Karpas-422 (cell line): Measurements from ENCODE around the gene AP3S2. TPM values are rescaled to one million over a fixed set of nuclear protein-coding genes. Genes with fewer than 3 reads are reported as not detected.
"Not testable (repeated sequence)": the region's sequence is repeated elsewhere in the genome, so short reads cannot be mapped to it uniquely, and the experiment has no call there.

Experiments used
- DNase-seq: peaks from one replicate; pipeline ENCODE4 v3.0.0-alpha.2; 2015
- H2AFZ ChIP-seq: fragments of 200-600 bp; sonication (generic); 2 replicates; pipeline ENCODE4 v1.6.1; 2014; ENCODE audit warnings: antibody characterized with exemption, low read length, mixed read lengths
- H3K27ac ChIP-seq: fragments of 200-600 bp; sonication (generic); 2 replicates; pipeline ENCODE4 v1.5.1; 2014; ENCODE audit warnings: mild to moderate bottlenecking, low read length, moderate library complexity
- H3K27me3 ChIP-seq: fragments of 200-600 bp; sonication (generic); 2 replicates; pipeline ENCODE4 v1.6.1; 2014; ENCODE audit warnings: low read length, mixed read lengths
- H3K36me3 ChIP-seq: fragments of 200-600 bp; sonication (generic); 2 replicates; pipeline ENCODE4 v1.6.1; 2014; ENCODE audit warnings: low read length, mixed read lengths; ENCODE audit not compliant: insufficient read depth
- H3K4me1 ChIP-seq: fragments of 200-600 bp; sonication (generic); 2 replicates; pipeline ENCODE4 v1.6.1; 2014; ENCODE audit warnings: mild to moderate bottlenecking, low read length, mixed read lengths
- H3K4me2 ChIP-seq: fragments of 200-600 bp; sonication (generic); 2 replicates; pipeline ENCODE4 v1.6.1; 2014; ENCODE audit warnings: low read length, low read depth, mild to moderate bottlenecking; ENCODE audit not compliant: poor library complexity, severe bottlenecking
- H3K4me3 ChIP-seq: fragments of 200-600 bp; sonication (generic); 2 replicates; pipeline ENCODE4 v1.5.1; 2014; ENCODE audit warnings: mild to moderate bottlenecking, antibody characterized with exemption, low read length, mixed read lengths
- H3K79me2 ChIP-seq: fragments of 200-600 bp; sonication (generic); 2 replicates; pipeline ENCODE4 v1.6.1; 2014; ENCODE audit warnings: mild to moderate bottlenecking, low read length, mixed read lengths
- H3K9ac ChIP-seq: fragments of 200-600 bp; sonication (generic); 2 replicates; pipeline ENCODE4 v1.6.0; 2014; ENCODE audit warnings: low read length
- H3K9me2 ChIP-seq: fragments of 200-600 bp; sonication (generic), shearing (Covaris generic); replicated peaks from 2 replicates; pipeline ENCODE4 v1.6.0; 2014; ENCODE audit warnings: mild to moderate bottlenecking, low read length, moderate library complexity; ENCODE audit not compliant: insufficient read depth
- H3K9me3 ChIP-seq: fragments of 300-700, 200-600 bp; sonication (generic); 2 replicates; pipeline ENCODE4 v1.6.1; 2014; ENCODE audit warnings: low read length, mixed read lengths
- H4K20me1 ChIP-seq: fragments of 200-600 bp; sonication (generic); 2 replicates; pipeline ENCODE4 v1.6.1; 2014; ENCODE audit warnings: mild to moderate bottlenecking, antibody characterized with exemption, low read length, low read depth; ENCODE audit not compliant: insufficient read depth
- total RNA-seq: library from RNA; depleted of rRNA; stranded (reverse); fragments of >200 nt; shearing (Covaris generic); gene quantifications from 2 replicates; pipeline ENCODE4 v1.2.3, GENCODE V29; 2014; ENCODE audit warnings: low replicate concordance

Gene AP3S2
- total RNA-seq, 1 experiment from 2014 or later = 29.3 TPM

DNA sequence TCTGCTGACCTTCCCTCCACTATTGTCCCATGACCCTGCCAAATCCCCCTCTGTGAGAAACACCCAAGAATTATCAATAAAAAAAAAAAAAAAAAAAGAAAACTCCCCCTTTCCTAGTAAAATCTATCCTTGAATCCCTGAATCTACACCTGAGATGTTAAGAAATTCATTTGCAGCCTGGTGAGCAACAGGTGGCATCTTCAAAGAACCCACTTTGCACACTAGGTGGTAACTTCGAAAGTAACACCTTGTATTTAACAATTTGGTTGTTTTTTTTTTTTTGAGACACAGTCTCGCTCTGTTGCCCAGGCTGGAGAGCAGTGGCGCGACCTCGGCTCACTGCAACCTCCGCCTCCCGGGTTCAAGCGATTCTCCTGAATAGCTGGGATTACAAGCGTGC is 24.3 kb downstream of the AP3S2 start:
- not testable (repeated sequence) for H3K27me3 ChIP-seq, DNase-seq, H3K9me3 ChIP-seq, H4K20me1 ChIP-seq, H3K4me1 ChIP-seq, H3K4me2 ChIP-seq, H3K4me3 ChIP-seq, H3K79me2 ChIP-seq, H3K9me2 ChIP-seq, H3K9ac ChIP-seq, H2AFZ ChIP-seq, H3K27ac ChIP-seq
- peaks cover 24% of the 10 kb centered on the region for H3K36me3 ChIP-seq

DNA sequence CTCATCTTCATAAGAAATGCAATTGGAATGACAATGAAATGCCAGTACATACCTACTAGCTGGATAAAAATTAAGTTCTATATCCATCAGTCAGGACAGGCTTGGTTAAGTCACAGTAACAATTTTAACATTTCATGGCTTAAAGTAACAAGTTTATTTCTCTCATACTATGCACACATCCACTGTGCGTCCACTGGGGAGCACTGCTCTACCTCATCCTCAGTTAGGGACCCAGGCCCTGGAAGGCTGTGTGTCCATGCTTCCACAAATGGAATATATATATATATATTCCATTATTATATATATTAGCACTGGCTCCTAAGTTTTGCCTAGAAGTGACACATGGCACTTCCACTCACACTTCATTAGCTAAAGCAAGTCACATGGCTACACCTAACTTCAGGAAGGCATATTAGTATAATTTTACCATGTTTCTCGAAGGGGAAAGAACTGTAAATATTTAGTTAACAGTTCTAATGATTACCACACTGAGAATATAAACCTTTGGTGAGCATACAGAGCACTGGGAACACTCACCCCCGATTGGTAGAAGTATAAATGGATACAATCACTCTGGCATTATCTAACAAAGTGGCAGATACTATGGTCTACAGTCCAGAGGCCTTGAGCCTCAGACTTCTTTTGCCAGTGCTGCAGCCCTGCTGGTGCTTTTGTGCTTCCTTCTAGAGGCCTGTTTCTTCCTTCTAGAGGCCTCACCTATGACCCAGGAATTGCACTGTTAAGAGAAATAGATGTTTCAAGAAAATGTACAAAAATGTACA is 28.6 kb downstream of the AP3S2 start:
- Histone ChIP-seq H3K4me2 (no peak overlapping the region), H3K9me3 (no peaks in the 10 kb centered on the region), H2AFZ (no peak overlapping the region), H3K9me2 (no peaks in the 10 kb centered on the region), H3K4me1 (no peaks in the 10 kb centered on the region), H3K27me3 (no peaks in the 10 kb centered on the region), H3K36me3 (peaks cover 3% of the 10 kb centered on the region; the same call in 1 of the 2 replicates), H3K79me2 (no peaks in the 10 kb centered on the region), H3K4me3 (no peak overlapping the region), H3K9ac (no peak overlapping the region), H4K20me1 (no peaks in the 10 kb centered on the region), H3K27ac (no peak overlapping the region)
- DNase-seq = no peak

DNA sequence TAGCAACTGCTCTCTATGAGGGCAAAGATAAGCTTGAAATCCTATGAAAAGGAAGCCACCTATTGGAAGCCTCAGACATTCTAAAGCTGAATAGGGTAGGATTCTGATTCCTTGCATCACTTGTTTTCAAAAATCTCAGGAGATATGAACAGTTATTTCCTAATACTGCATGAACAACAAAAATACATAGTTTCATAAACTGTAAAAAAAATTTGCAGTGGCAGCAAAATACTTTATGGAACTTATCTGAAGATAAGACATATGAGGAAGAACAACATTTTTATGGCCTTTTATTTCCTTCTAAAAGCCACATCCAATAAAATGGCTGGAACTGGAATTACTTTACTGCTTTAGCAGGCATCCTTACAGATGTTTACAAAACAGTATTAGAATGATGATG is 29.9 kb downstream of the AP3S2 start:
- no peak overlapping the region for H3K4me2 ChIP-seq
- no peaks in the 10 kb centered on the region for H4K20me1 ChIP-seq
- no peak overlapping the region for H3K4me3 ChIP-seq
- no peak overlapping the region for H2AFZ ChIP-seq
- H3K4me1 ChIP-seq = no peaks in the 10 kb centered on the region
- H3K27me3 ChIP-seq = no peaks in the 10 kb centered on the region
- no peaks in the 10 kb centered on the region for H3K79me2 ChIP-seq
- H3K27ac ChIP-seq = no peak overlapping the region
- no peak for DNase-seq
- H3K9me3 ChIP-seq = no peaks in the 10 kb centered on the region
- no peaks in the 10 kb centered on the region for H3K9me2 ChIP-seq
- no peaks in the 10 kb centered on the region for H3K36me3 ChIP-seq
- H3K9ac ChIP-seq = no peak overlapping the region

DNA sequence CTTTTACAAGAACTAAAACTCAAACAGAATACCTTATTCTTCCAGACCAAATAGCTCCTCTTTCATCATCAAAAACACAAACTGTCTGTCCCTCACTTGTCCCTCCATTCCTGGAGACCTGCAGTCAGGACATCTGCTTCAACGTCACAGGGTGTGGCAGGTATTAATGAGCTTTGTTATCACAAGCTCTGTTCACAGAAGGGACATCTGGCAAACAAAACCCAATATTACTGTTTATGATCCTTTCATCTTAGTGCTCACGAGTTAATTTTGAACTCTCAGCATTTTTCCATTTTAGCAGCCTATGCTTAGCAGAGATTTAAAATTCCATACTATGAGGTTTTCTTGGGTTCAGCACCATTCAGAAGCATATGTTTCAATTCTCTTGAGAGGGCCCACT is 32.9 kb downstream of the AP3S2 start:
- H3K4me1 ChIP-seq = peaks cover 5% of the 10 kb centered on the region
- peaks cover 5% of the 10 kb centered on the region; the same call in 1 of the 2 replicates for H3K36me3 ChIP-seq
- H3K27ac ChIP-seq = no peak overlapping the region
- no peaks in the 10 kb centered on the region for H3K9me3 ChIP-seq
- H3K9ac ChIP-seq = no peak overlapping the region
- DNase-seq = no peak
- no peak overlapping the region for H3K4me3 ChIP-seq
- no peaks in the 10 kb centered on the region for H4K20me1 ChIP-seq
- no peaks in the 10 kb centered on the region for H3K9me2 ChIP-seq
- no peaks in the 10 kb centered on the region for H3K27me3 ChIP-seq
- H2AFZ ChIP-seq = no peak overlapping the region
- H3K4me2 ChIP-seq = no peak overlapping the region
- 0 out of 2 replicates have a peak, but pooled peaks cover 3% of the 10 kb centered on the region for H3K79me2 ChIP-seq

DNA sequence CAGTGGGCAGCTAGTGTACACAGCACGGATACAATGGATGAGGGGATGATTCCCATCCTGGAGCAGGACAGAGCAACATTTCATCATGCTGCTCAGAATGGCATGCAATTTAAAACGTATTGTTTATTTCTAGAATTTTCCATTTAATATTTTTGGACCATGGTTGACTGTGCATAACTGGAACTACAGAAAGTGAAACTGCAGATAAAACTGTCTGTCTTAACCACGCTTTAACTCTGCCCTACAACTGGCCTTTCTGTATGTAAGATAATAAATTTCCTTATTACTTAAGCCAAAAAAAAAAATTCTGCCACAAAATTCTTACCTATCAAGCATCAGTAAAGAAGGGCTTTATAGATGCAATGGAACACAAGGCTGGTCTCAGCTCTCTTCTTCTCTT is 33.4 kb downstream of the AP3S2 start:
- no peak overlapping the region for H3K9ac ChIP-seq
- no peak for DNase-seq
- H3K9me3 ChIP-seq = no peaks in the 10 kb centered on the region
- H2AFZ ChIP-seq = no peak overlapping the region
- H3K27ac ChIP-seq = no peak overlapping the region
- no peak overlapping the region for H3K4me2 ChIP-seq
- H3K27me3 ChIP-seq = no peaks in the 10 kb centered on the region
- H4K20me1 ChIP-seq = no peaks in the 10 kb centered on the region
- peaks cover 5% of the 10 kb centered on the region; the same call in 1 of the 2 replicates for H3K36me3 ChIP-seq
- H3K79me2 ChIP-seq = 0 out of 2 replicates have a peak, but pooled peaks cover 3% of the 10 kb centered on the region
- H3K4me3 ChIP-seq = no peak overlapping the region
- H3K9me2 ChIP-seq = no peaks in the 10 kb centered on the region
- peaks cover 6% of the 10 kb centered on the region for H3K4me1 ChIP-seq

DNA sequence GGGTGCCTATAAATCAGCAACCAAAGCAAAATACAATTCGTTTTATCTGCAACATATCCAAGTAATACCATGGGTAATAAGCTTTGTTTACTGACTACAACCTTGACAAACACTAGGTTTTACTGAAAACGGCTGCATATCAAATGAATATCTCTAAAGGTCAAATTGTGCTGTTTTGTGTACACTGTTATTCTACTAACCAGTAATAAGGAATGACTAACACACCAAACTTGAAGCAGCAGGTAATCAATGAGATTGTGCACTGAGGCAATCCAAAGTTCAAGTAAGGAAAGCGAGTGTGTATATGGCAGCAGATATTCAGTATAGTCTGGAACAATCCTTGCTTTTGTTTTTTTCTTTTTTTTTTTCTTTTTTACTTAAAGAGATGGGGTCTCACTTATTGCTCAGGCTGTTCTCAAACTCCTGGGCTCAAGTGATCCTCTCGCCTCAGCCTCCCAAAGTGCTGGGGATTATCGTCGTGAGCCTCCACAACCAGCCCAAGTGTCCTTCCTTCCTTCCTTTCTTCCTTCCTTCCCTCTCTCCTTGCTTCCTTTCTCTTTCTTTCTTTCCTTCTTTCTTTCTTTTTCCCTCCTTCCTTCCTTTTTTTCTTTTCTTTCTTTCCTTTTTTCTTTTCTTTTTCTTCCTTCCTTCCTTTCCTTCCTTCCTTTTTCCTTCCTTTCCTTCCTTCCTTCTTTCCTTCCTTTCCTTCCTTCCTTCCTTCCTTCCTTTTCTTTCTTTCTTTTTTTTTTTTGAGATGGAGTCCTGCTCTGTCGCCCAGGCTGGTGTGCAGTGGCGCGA is 34.9 kb downstream of the AP3S2 start:
- no peaks in the 10 kb centered on the region for H3K27me3 ChIP-seq
- H4K20me1 ChIP-seq = no peaks in the 10 kb centered on the region
- H3K4me1 ChIP-seq = peaks cover 6% of the 10 kb centered on the region
- H3K9me3 ChIP-seq = no peaks in the 10 kb centered on the region
- no peak overlapping the region for H3K27ac ChIP-seq
- no peak overlapping the region for H3K9ac ChIP-seq
- no peak overlapping the region for H3K4me3 ChIP-seq
- no peak overlapping the region for H2AFZ ChIP-seq
- no peaks in the 10 kb centered on the region for H3K9me2 ChIP-seq
- H3K36me3 ChIP-seq = peaks cover 5% of the 10 kb centered on the region; the same call in 1 of the 2 replicates
- H3K4me2 ChIP-seq = no peak overlapping the region
- 0 out of 2 replicates have a peak, but pooled peaks cover 3% of the 10 kb centered on the region for H3K79me2 ChIP-seq
- no peak for DNase-seq

DNA sequence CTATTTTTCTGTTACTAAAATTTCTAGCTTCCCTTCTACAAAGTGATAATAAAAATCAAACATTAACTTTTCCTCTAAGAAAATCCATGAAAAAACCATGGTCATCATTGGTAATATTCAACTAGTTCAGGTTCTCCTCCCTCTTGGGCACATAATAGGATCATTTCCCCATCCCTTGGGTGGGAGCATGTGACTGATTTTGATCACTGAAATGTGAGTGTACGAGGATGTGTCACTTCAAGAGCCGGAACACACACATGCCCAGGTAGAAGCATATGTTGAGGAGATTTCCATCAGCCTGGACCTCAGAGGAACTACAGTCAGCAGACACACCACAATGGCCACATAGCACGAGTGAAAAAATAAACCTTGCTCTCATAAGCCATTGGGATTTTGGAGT is 36.1 kb downstream of the AP3S2 start:
- Histone ChIP-seq H3K27me3 (no peaks in the 10 kb centered on the region), H3K4me2 (no peak overlapping the region), H3K36me3 (peaks cover 5% of the 10 kb centered on the region; the same call in 1 of the 2 replicates), H3K79me2 (0 out of 2 replicates have a peak, but pooled peaks cover 3% of the 10 kb centered on the region), H2AFZ (no peak overlapping the region), H3K4me3 (no peak overlapping the region), H3K9ac (no peak overlapping the region), H3K9me2 (no peaks in the 10 kb centered on the region), H3K4me1 (peaks cover 12% of the 10 kb centered on the region), H3K27ac (no peak overlapping the region), H4K20me1 (no peaks in the 10 kb centered on the region), H3K9me3 (no peaks in the 10 kb centered on the region)
- DNase-seq = no peak

DNA sequence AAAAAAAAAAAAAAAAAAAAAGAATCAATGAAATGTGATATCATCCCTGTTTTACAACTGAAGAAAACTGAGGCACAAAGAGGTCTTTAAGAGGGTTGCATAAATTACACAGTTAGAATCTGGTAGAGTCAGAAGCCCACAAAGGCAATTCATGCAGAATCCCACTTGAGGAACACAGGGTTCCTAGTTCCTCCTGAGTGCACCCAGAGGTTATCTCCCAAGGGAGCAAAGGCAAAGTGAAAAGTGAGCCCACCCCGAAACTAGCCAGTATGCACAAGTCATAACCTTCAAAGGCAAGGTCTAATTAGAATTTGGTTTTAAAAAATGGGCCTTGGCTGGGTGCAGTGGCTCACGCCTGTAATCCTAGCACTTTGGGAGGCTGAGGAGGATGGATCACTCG is 37.8 kb downstream of the AP3S2 start:
- no peak overlapping the region for H3K9ac ChIP-seq
- peaks cover 11% of the 10 kb centered on the region; the same call in 1 of the 2 replicates for H3K36me3 ChIP-seq
- H3K9me3 ChIP-seq = no peaks in the 10 kb centered on the region
- H3K79me2 ChIP-seq = 0 out of 2 replicates have a peak, but pooled peaks cover 3% of the 10 kb centered on the region
- H3K27me3 ChIP-seq = no peaks in the 10 kb centered on the region
- DNase-seq = peak; percentile 57
- H3K4me3 ChIP-seq = no peak overlapping the region
- H3K4me1 ChIP-seq = peaks cover 29% of the 10 kb centered on the region
- no peak overlapping the region for H3K27ac ChIP-seq
- no peaks in the 10 kb centered on the region for H3K9me2 ChIP-seq
- no peak overlapping the region for H3K4me2 ChIP-seq
- no peak overlapping the region for H2AFZ ChIP-seq
- H4K20me1 ChIP-seq = no peaks in the 10 kb centered on the region
